Brain microvascular endothelial cell (primary cell): ENCODE results near the gene CIITA.

Experiments
- DNase-seq: peaks from one replicate; pipeline ENCODE4 v3.0.0-alpha.2; 2020
- H3K27ac ChIP-seq: fragments of 250-450 bp; sonication (Bioruptor Pico); 2 replicates; pipeline ENCODE4 v1.5.1; 2020; ENCODE audit warnings: mild to moderate bottlenecking, moderate library complexity
- H3K27me3 ChIP-seq: fragments of 250-450 bp; sonication (Bioruptor Pico); replicated peaks from 2 replicates; pipeline ENCODE4 v1.5.1; 2020; ENCODE audit warnings: mild to moderate bottlenecking
- H3K36me3 ChIP-seq: fragments of 250-450 bp; sonication (Bioruptor Pico); replicated peaks from 2 replicates; pipeline ENCODE4 v1.5.1; 2020; ENCODE audit warnings: mild to moderate bottlenecking
- H3K4me3 ChIP-seq: 2 replicates; pipeline ENCODE4 v1.5.1; 2011; ENCODE audit warnings: low read depth, mild to moderate bottlenecking, control low read depth, low read length, moderate library complexity
- in situ Hi-C: cut with HindIII; loops from 2 replicates; pipeline ENCODE4 v1.10.0; 2017; ENCODE audit warnings: low sequenced_read_pairs, low pct_ligation_motif_present
- TF ChIP-seq, protein P1 (sequence below): IDR thresholded peaks from 2 replicates; pipeline ENCODE4 v1.5.1; 2011; ENCODE audit warnings: low read depth, mild to moderate bottlenecking, moderate library complexity, low read length, control low read depth, inconsistent platforms; ENCODE audit errors: missing control alignments

Gene CIITA

GRCh38 chr16:10950393-10950792 lies 73.4 kb downstream of the CIITA start:
- TF ChIP-seq, protein P1, sequence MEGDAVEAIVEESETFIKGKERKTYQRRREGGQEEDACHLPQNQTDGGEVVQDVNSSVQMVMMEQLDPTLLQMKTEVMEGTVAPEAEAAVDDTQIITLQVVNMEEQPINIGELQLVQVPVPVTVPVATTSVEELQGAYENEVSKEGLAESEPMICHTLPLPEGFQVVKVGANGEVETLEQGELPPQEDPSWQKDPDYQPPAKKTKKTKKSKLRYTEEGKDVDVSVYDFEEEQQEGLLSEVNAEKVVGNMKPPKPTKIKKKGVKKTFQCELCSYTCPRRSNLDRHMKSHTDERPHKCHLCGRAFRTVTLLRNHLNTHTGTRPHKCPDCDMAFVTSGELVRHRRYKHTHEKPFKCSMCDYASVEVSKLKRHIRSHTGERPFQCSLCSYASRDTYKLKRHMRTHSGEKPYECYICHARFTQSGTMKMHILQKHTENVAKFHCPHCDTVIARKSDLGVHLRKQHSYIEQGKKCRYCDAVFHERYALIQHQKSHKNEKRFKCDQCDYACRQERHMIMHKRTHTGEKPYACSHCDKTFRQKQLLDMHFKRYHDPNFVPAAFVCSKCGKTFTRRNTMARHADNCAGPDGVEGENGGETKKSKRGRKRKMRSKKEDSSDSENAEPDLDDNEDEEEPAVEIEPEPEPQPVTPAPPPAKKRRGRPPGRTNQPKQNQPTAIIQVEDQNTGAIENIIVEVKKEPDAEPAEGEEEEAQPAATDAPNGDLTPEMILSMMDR = no peak
- Histone ChIP-seq H3K27me3 (no peaks in the 10 kb centered on the region), H3K36me3 (no peaks in the 10 kb centered on the region), H3K4me3 (no peak overlapping the region), H3K27ac (no peak overlapping the region)
- no peak for DNase-seq
- in situ Hi-C loops = loop anchor here (25.0 kb wide), 1 partner anchor 412 kb away; no protein-coding TSS in a partner anchor

- DNase-seq = no peak
- H3K4me3 ChIP-seq = no peak overlapping the region
- no peaks in the 10 kb centered on the region for H3K27me3 ChIP-seq
- in situ Hi-C loops = loop anchor here (25.0 kb wide), 1 partner anchor 411 kb away; no protein-coding TSS in a partner anchor
- no peaks in the 10 kb centered on the region for H3K36me3 ChIP-seq
- no peak overlapping the region for H3K27ac ChIP-seq
- TF ChIP-seq, protein P1 = no peak
These were observed 74.0 kb downstream of the CIITA start for GRCh38 chr16:10951026-10951425.

GRCh38 chr16:10954903-10955302 lies 77.9 kb downstream of the CIITA start:
- Histone ChIP-seq H3K36me3 (no peaks in the 10 kb centered on the region), H3K27me3 (no peaks in the 10 kb centered on the region), H3K27ac (no peak overlapping the region), H3K4me3 (no peak overlapping the region)
- in situ Hi-C loops = loop anchor here (25.0 kb wide), 1 partner anchor 407 kb away; no protein-coding TSS in a partner anchor
- TF ChIP-seq, protein P1 = no peak
- DNase-seq = no peak

GRCh38 chr16:10957771-10958482 lies 80.9 kb downstream of the CIITA start:
- Histone ChIP-seq H3K4me3 (no peak overlapping the region), H3K36me3 (peaks cover 4% of the 10 kb centered on the region), H3K27ac (peak overlapping the region; percentile 18), H3K27me3 (no peaks in the 10 kb centered on the region)
- DNase-seq = no peak
- TF ChIP-seq, protein P1 = no peak
- in situ Hi-C loops = loop anchor here (25.0 kb wide), 1 partner anchor 404 kb away; no protein-coding TSS in a partner anchor

DNA sequence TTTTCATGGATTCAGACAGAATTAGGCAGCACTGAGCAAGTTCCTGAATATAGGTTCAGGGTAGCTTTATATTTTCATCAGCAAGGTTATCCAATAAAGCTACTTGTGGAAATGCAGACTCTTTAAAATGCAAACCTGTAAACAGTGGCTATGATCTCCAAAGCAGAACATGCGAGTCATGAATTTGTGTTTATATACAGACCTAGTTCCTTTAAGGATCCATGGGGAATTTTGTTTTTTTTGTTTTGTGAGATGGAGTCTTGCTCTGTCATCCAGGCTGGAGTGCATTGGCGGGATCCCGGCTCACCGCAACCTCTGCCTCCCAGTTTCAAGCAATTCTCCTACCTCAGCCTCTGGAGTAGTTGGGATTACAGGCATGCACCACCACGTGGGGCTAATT lies 82.2 kb downstream of the CIITA start:
- Histone ChIP-seq H3K4me3 (no peak overlapping the region), H3K27ac (no peak overlapping the region), H3K27me3 (no peaks in the 10 kb centered on the region), H3K36me3 (peaks cover 10% of the 10 kb centered on the region)
- DNase-seq = no peak
- in situ Hi-C loops = loop anchor here (25.0 kb wide), 1 partner anchor 403 kb away; no protein-coding TSS in a partner anchor
- TF ChIP-seq, protein P1 = no peak
